Esophagus muscularis mucosa (tissue), 4 donors: ENCODE data around the gene SIKE1.

Experiments
- CTCF ChIP-seq, 3 experiments: fragments of 200-600 bp in 2 of 3; fragments of 450-650 bp in 1 of 3; sonication (generic) in 2 of 3; IDR thresholded peaks; one replicate each; pipeline ENCODE4 v1.5.1; 2017 to 2019; ENCODE audit warnings: antibody characterized with exemption in 3 of 3, mild to moderate bottlenecking in 2 of 3, moderate library complexity in 1 of 3
- EP300 ChIP-seq: sonication (generic); formaldehyde crosslinking; IDR thresholded peaks from one replicate; pipeline ENCODE4 v1.6.1; 2017; ENCODE audit warnings: antibody characterized with exemption
- POLR2A ChIP-seq: fragments of 450-650 bp; IDR thresholded peaks from one replicate; pipeline ENCODE4 v1.6.1; 2017; ENCODE audit warnings: antibody characterized with exemption, moderate library complexity, mild to moderate bottlenecking, low read depth

- TF ChIP-seq CTCF (IDR thresholded peaks at IDR 0.05): no peak
- no peak for TF ChIP-seq EP300
- TF ChIP-seq POLR2A: no peak
Observed at GRCh38 chr1:114735479-114735878, 45.0 kb downstream of the SIKE1 start.
